PC-3 (cell line): ENCODE results near the gene AFDN. TPM values are rescaled to one million over a fixed set of nuclear protein-coding genes. Genes with fewer than 3 reads are reported as not detected.

Experiments used
- ATAC-seq: fragments of 200-7000 bp; cut with Tn5 transposase; 2 replicates; pipeline ENCODE4 v1.9.1; 2020; ENCODE audit warnings: mild to moderate bottlenecking, moderate library complexity
- BruUV-seq: library from RNA; stranded (reverse); fragments of 400-500 nt; replicated peaks from 2 replicates; lab custom pipeline; 2021; lab: Mats Ljungman, UMichigan
- CTCF ChIA-PET: fragments of 300-600 bp; sonication (Branson Sonifier 250); formaldehyde crosslinking; loops from one replicate; lab custom pipeline; 2022; ENCODE audit warnings: antibody characterized with exemption; lab: Charles Lee
- POLR2A ChIA-PET: fragments of 300-600 bp; sonication (Branson Sonifier 250); formaldehyde crosslinking; loops from one replicate; lab custom pipeline; 2022; ENCODE audit warnings: antibody characterized with exemption; ENCODE audit not compliant: unreplicated experiment; lab: Charles Lee
- DNase-seq: peaks from one replicate; pipeline ENCODE4 v3.0.0-alpha.2; 2015
- H2AFZ ChIP-seq: fragments of 300-600 bp; sonication (generic); 2 replicates; pipeline ENCODE4 v1.6.0; 2016; ENCODE audit warnings: antibody characterized with exemption, low read length
- H3F3A ChIP-seq: fragments of 300-600 bp; sonication (generic); one replicate; pipeline ENCODE4 v1.6.0; 2017; ENCODE audit warnings: antibody characterized with exemption, low read length, control low read depth, mild to moderate bottlenecking; ENCODE audit not compliant: unreplicated experiment
- H3K27ac ChIP-seq: fragments of 300-600 bp; sonication (generic); 2 replicates; pipeline ENCODE4 v1.5.1; 2016; ENCODE audit warnings: mild to moderate bottlenecking, low read length
- H3K27me3 ChIP-seq: fragments of 300-600 bp; sonication (generic); 2 replicates; pipeline ENCODE4 v1.6.1; 2016; ENCODE audit warnings: low read length, mixed read lengths
- H3K36me3 ChIP-seq: fragments of 300-600 bp; sonication (generic); 2 replicates; pipeline ENCODE4 v1.6.1; 2016; ENCODE audit warnings: low read depth, mixed run types, low read length, mixed read lengths
- H3K4me1 ChIP-seq: fragments of 300-600 bp; sonication (generic); 2 replicates; pipeline ENCODE4 v1.5.1; 2016; ENCODE audit warnings: low read length; ENCODE audit not compliant: insufficient read depth
- H3K4me2 ChIP-seq: fragments of 300-600 bp; sonication (generic); 2 replicates; pipeline ENCODE4 v1.6.0; 2016; ENCODE audit warnings: low read length
- H3K4me3 ChIP-seq: fragments of 300-600 bp; sonication (generic); 2 replicates; pipeline ENCODE4 v1.5.1; 2016; ENCODE audit warnings: mild to moderate bottlenecking, low read length, mixed read lengths
- H3K79me2 ChIP-seq: fragments of 300-600 bp; sonication (generic); 2 replicates; pipeline ENCODE4 v1.6.1; 2017; ENCODE audit warnings: low read length, mixed read lengths
- H3K9ac ChIP-seq: fragments of 300-600 bp; sonication (generic); 2 replicates; pipeline ENCODE4 v1.6.0; 2016; ENCODE audit warnings: mild to moderate bottlenecking, low read length
- H3K9me2 ChIP-seq: fragments of 300-600 bp; sonication (generic); replicated peaks from 2 replicates; pipeline ENCODE4 v1.6.1; 2016; ENCODE audit warnings: mixed run types, low read length, mixed read lengths
- H3K9me3 ChIP-seq: fragments of 300-600 bp; sonication (generic); 2 replicates; pipeline ENCODE4 v1.6.1; 2016; ENCODE audit warnings: low read length, mixed read lengths
- H4K20me1 ChIP-seq: fragments of 300-600 bp; sonication (generic); 2 replicates; pipeline ENCODE4 v1.6.1; 2016; ENCODE audit warnings: low read length, mixed read lengths
- CTCF ChIP-seq: fragments of 300-600 bp; sonication (generic); conservative IDR thresholded peaks from 2 replicates; pipeline ENCODE4 v1.5.1; 2017; ENCODE audit warnings: antibody characterized with exemption, low read depth, mild to moderate bottlenecking, low read length
- EZH2 ChIP-seq: fragments of 300-600 bp; sonication (generic); IDR thresholded peaks from one replicate; pipeline ENCODE4 v1.6.1; 2017; ENCODE audit warnings: antibody characterized with exemption, mild to moderate bottlenecking, low read length; ENCODE audit not compliant: unreplicated experiment
- EZH2phosphoT487 ChIP-seq: fragments of 300-600 bp; sonication (generic); IDR thresholded peaks from 2 replicates; pipeline ENCODE4 v1.6.1; 2018; ENCODE audit warnings: mild to moderate bottlenecking, antibody characterized with exemption, low read length, borderline replicate concordance
- intact Hi-C: fragments of 100-400 bp; cut with micrococcal nuclease; formaldehyde crosslinking; loops from 2 replicates; pipeline ENCODE4 v1.9.0; 2023
- total RNA-seq: library from RNA; depleted of rRNA; stranded (reverse); fragments of >200 nt; gene quantifications from 2 replicates; pipeline ENCODE4 v1.2.3, GENCODE V29; 2014

Gene AFDN
- total RNA-seq, 1 experiment from 2014 or later = 37.1 TPM

GRCh38 chr6:167919349-167919748 is 92.6 kb downstream of the AFDN start:
- H3K79me2 ChIP-seq = no peaks in the 10 kb centered on the region
- no peaks in the 10 kb centered on the region for H3K9me2 ChIP-seq
- no peak overlapping the region for H3K9ac ChIP-seq
- no peak overlapping the region for H2AFZ ChIP-seq
- no peaks in the 10 kb centered on the region for H3K4me1 ChIP-seq
- no peak overlapping the region for H3K4me2 ChIP-seq
- intact Hi-C loops = no loop called here
- ATAC-seq (no peak), DNase-seq (no peak)
- H3K9me3 ChIP-seq = no peaks in the 10 kb centered on the region
- TF ChIP-seq EZH2 (no peak), CTCF (no peak)
- ChIA-PET CTCF (no interaction called here), POLR2A (no interaction called here)
- H4K20me1 ChIP-seq = no peaks in the 10 kb centered on the region
- H3K36me3 ChIP-seq = 0 out of 2 replicates have a peak, but pooled peaks cover 8% of the 10 kb centered on the region
- no peaks in the 10 kb centered on the region for H3F3A ChIP-seq
- no peaks in the 10 kb centered on the region for H3K27me3 ChIP-seq
- H3K4me3 ChIP-seq = no peak overlapping the region
- BruUV-seq = no TSS peak
- no peak overlapping the region for H3K27ac ChIP-seq

- no peak for ATAC-seq
- H3K27ac ChIP-seq = no peak overlapping the region
- no peaks in the 10 kb centered on the region for H3K79me2 ChIP-seq
- H3K9me2 ChIP-seq = no peaks in the 10 kb centered on the region
- no peaks in the 10 kb centered on the region for H4K20me1 ChIP-seq
- no peak overlapping the region for H3K4me2 ChIP-seq
- no peak for DNase-seq
- BruUV-seq = no TSS peak
- H3K4me1 ChIP-seq = no peaks in the 10 kb centered on the region
- intact Hi-C loops = no loop called here
- TF ChIP-seq CTCF (no peak), EZH2phosphoT487 (no peak)
- H3K36me3 ChIP-seq = 0 out of 2 replicates have a peak, but pooled peaks cover 8% of the 10 kb centered on the region
- H3K9ac ChIP-seq = no peak overlapping the region
- POLR2A ChIA-PET = no interaction called here
- H3K4me3 ChIP-seq = no peak overlapping the region
- CTCF ChIA-PET = no interaction called here
- H3K27me3 ChIP-seq = no peaks in the 10 kb centered on the region
- H3F3A ChIP-seq = no peaks in the 10 kb centered on the region
- H2AFZ ChIP-seq = no peak overlapping the region
- H3K9me3 ChIP-seq = no peaks in the 10 kb centered on the region
Observed at GRCh38 chr6:167920165-167920564, 93.5 kb downstream of the AFDN start.

GRCh38 chr6:167921831-167922230 is 95.1 kb downstream of the AFDN start:
- CTCF ChIA-PET = no interaction called here
- Histone ChIP-seq H3K4me1 (no peaks in the 10 kb centered on the region), H3K4me3 (no peak overlapping the region), H3K9ac (no peak overlapping the region), H3K36me3 (0 out of 2 replicates have a peak, but pooled peaks cover 4% of the 10 kb centered on the region), H2AFZ (no peak overlapping the region), H3K79me2 (no peaks in the 10 kb centered on the region), H3F3A (no peaks in the 10 kb centered on the region), H3K4me2 (no peak overlapping the region), H3K27me3 (no peaks in the 10 kb centered on the region), H3K9me2 (no peaks in the 10 kb centered on the region), H4K20me1 (no peaks in the 10 kb centered on the region), H3K9me3 (no peaks in the 10 kb centered on the region), H3K27ac (no peak overlapping the region)
- intact Hi-C loops = no loop called here
- DNase-seq (no peak), ATAC-seq (no peak)
- BruUV-seq = no TSS peak
- POLR2A ChIA-PET = no interaction called here
- no peak for TF ChIP-seq EZH2phosphoT487
- no peak for TF ChIP-seq CTCF
- no peak for TF ChIP-seq EZH2
